DMS 273 (cell line): ENCODE data around the gene FERMT2.
A peak's percentile ranks its signal among the peaks of the same experiment; 100 is the strongest.
"Not testable (repeated sequence)": the region's sequence is repeated elsewhere in the genome, so short reads cannot be mapped to it uniquely, and the experiment has no call there.

Experiments used
- DNase-seq: peaks from one replicate; lab custom pipeline; 2025; ENCODE audit not compliant: unreplicated experiment; lab: John Stamatoyannopoulos, UW

The FERMT2 gene

GRCh38 chr14:52868911-52869618, 81.8 kb downstream of the FERMT2 start:
- DNase-seq: no peak

DNA sequence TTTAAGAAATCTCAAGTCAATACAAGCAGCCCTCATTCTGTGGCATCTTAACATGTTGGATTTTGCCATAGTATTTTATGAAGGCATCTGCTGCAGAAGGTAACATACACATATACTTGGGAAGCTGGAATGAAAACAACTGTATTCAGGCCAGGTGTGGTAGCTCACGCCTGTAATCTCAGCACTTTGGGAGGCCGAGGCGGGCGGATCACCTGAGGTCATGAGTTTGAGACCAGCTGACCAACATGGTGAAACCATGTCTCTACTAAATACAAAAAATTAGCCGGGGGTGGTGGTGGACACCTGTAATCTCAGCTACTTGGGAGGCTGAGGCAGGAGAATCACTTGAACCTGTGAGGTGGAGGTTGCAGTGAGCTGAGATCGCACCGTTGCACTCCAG, 86.0 kb downstream of the FERMT2 start:
- not testable (repeated sequence) for DNase-seq

DNA sequence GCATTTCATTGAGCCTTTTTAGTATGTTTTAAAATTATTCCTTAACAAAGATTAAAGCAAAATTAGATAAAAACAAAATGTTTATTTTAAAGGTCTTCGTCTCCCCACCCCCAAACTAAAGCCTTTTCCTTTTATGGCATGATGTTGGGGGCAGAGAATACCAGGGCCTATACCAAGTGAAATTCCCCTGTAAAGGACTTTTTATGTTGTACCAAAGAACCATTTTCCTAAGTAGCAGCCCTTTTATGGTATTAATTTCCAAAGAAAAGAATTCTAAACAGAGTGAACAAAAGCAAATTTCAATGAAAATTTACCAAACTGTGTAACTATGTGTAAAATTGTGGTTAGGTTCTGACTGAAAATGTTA, 87.5 kb downstream of the FERMT2 start:
- DNase-seq: no peak

GRCh38 chr14:52862632-52863333, 88.1 kb downstream of the FERMT2 start:
- no peak for DNase-seq

- no peak for DNase-seq
These were observed 89.4 kb downstream of the FERMT2 start for GRCh38 chr14:52861403-52861802.

DNA sequence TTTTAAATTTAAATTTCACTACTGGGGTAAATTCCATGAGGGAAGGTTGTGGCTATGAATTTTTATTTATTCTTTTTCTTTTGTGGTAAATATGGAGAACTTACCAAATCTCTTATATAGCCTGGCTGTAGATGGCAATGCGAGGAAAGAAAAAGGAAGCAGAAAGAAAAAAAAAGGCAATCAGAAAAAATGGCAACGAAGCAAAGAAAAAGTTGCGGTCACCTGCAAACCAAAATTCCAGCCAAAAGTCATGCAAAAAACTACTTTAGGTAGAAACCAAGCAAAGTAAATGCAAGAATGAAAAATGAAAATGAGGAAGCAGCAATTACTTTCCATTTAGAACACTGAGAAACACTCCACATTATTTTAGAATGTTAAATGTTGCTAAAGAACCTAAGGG, 89.9 kb downstream of the FERMT2 start:
- DNase-seq: no peak

DNA sequence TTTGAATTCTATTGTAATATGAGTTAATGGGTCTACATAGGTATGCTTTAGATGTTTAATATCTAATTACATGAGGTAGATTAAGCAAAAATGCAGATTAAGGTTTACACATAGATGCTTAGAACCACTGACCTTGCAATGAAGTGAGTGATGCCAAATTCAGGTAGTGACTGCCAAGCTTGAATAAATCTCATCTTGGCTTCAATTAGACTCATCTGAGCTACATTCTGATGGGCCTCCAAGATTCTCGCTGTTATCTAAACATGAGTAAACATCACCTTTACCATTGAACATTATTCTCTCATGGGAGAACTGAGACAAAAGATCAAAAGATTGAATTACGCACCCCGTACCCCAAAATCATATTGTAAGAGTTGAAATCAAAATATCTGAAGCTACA, 90.6 kb downstream of the FERMT2 start:
- DNase-seq: no peak

DNA sequence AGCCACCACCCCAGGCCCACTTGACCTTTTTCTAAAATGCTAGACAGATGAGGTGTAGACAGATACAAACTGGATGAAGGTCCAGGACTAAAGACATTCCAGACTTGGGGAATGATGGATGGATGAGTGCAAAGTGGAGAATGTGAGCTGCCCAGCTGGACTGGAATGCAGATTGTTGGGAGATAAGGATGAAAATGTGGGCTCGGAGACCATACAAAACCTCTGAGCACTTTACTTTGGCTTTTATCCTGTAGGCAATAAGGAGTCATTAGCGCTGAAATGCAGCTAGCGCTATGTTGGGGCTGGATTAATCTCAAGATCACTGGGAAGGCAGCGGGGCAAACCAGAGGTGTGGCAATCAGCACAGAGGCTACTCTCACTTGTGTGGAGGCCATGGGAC, 94.7 kb downstream of the FERMT2 start:
- no peak for DNase-seq

GRCh38 chr14:52853522-52853854, 97.4 kb downstream of the FERMT2 start:
- DNase-seq: no peak

DNA sequence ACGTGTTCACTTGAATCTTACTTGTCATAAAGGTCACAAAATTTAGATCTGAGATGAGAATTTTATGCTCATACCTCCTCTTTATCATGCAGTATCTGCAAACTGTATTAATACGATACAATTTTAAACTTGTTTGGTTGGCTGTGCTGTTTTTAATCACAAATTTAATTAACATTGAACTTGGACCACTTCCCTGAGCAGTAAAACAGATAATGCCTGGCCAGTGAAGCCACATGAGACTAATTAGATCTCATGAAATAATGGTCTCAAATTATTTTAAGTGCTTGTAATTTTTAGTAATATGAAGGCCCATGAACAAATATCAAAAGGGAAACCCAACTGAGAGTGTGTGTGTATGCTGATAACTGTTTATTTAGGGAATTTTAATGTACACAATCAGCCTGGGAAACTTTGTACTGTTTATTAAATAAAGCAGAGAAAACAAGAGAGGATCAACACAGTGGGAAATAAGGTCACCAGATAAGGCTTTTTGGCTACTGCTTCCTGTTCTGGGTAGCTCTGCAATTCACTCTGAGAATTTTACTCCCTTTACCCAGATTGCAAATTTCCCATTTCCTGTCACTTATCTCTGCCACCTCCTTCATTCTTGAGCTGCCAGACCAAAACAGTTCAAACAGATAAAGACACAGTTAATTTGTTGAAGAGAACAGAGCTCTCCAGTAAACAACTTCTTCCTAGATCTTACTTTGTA, 97.9 kb downstream of the FERMT2 start:
- no peak for DNase-seq

DNA sequence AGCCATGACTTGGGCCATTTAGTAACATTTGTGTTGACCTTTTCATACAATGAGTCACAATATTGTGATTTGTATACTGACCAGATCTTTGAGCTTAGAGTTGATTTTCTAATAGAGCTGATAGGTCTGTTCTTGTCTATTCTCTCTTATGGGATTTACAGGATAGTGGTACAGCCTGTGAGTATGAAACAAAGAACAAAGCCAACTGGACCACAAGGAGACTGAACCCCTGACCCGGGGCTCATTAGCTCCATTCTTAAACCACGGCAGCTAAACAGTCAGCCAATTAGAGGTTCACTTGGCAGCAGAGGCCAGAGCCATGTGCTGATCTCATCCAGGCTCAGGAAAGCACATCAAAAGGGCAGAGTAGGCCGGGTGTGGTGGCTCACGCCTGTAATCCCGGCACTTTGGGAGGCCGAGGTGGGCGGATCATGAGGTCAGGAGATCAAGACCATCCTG, 100.4 kb downstream of the FERMT2 start:
- no peak for DNase-seq

DNA sequence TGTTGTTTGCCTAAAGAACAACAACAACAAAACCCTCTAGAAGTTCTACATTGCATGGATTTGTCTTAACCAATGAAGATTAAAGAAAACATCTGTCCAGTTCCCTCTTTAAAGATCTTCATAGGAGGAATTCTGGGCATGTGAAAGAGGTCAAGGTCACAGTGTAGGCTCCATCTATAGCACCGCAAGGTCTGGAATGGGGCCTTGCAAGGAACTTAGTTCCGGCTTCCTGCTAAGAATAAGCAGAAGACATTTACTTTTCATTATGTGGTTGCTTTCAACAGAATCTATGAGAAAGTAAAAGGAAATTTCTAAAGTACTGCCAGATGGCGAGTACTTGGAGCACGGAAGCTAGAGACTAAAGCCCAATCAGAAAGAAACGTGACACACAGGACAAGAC, 102.2 kb downstream of the FERMT2 start:
- DNase-seq: no peak

- no peak for DNase-seq
These were observed 104.3 kb downstream of the FERMT2 start for GRCh38 chr14:52846591-52846990.

- DNase-seq: no peak
These were observed 105.8 kb downstream of the FERMT2 start for GRCh38 chr14:52845081-52845480.

DNA sequence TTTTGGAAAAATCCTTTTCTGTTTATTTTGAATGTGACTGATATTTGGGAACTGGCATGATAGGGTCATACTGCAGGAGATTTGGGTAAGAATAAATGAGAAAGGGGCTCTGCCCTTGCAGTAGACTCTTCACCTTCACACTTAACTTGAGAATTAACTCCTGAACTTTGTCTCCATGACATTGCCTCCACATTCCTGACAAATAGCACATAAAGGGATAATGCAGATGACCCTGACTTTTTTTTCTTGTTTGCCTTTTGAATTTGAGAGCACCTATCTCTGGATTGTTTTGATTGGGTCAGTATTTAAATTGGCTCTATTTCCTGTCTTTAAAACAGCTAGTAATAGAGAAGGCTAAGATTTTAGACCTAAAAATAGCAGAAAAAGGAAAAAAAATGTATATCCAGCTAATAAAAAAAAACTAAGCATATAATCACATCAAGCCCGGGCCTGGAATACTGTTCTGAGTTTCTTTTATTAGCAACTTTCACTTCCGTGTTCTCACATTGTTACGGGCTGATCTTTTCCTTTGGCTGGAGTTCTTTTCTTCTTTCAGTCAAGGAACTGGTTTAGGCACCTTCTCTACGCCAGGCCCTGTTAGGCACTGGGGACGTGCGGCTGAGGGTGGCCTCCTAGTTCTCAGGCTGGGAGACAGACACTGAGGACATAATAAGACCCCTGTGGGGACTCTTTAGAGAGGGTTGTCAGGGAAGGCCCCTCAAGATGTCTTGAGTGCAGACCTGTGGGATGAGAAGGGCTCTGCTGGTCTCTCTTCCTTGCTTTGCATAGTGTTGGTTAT, 106.4 kb downstream of the FERMT2 start:
- no peak for DNase-seq

- no peak for DNase-seq
These were observed 110.0 kb downstream of the FERMT2 start for GRCh38 chr14:52840877-52841276.

DNA sequence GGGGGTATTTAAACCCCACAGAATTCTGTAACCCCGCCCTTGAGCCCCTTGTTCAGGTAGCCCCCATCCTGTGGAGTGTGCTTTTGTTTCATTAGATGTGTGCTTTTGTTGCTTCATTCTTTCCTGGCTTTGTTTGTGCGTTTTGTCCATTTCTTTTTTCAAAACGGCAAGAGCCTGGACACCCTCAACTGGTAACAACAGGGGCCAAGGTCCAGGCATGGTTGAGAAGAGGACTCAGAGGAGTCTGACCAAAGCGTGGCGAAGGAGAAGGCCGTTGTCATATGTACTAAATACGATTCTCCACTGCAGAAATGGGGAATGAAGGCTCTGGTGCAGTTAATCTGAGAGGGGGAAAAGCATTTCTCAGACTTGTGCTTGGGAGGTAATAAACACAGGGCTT, 113.4 kb downstream of the FERMT2 start:
- DNase-seq: no peak

- DNase-seq: no peak
These were observed 114.8 kb downstream of the FERMT2 start for GRCh38 chr14:52836063-52836462.

- peak; percentile 32 for DNase-seq
These were observed 115.5 kb downstream of the FERMT2 start for GRCh38 chr14:52835122-52835903.

GRCh38 chr14:52834440-52834842, 116.4 kb downstream of the FERMT2 start:
- peak; percentile 36 for DNase-seq

DNA sequence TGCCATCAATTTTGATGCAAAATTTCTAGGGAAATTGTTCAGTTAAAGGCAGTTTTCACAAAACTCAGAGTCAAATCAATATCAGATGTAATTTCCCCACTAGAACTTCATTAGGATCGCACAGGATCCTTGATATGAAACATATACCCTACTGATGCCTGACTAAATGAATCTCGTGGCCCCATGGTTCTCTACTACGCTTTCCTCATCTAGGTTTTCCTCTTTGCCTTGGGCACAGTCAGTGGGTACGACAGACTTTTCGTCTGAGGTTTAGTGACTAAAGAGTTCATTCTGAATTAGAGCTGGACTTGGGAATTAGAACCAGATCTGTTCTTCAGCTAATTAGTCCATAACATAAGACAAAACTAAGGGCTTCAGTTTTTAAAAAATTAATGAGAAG, 117.0 kb downstream of the FERMT2 start:
- DNase-seq: no peak
